HepG2 (cell line): ENCODE data around the gene ATG2A. TPM values are rescaled to one million over a fixed set of nuclear protein-coding genes. Genes with fewer than 3 reads are reported as not detected.
A peak's percentile ranks its signal among the peaks of the same experiment; 100 is the strongest.

Experiments used
- AHR ChIP-seq: IDR thresholded peaks from 2 replicates; pipeline ENCODE4 v1.6.1; 2018; ENCODE audit warnings: missing genetic modification reagents, missing compliant biosample characterization
- ASH2L ChIP-seq: fragments of 300-600, 200-600 bp; sonication (generic); IDR thresholded peaks from 2 replicates; pipeline ENCODE4 v1.7.0; 2017; ENCODE audit warnings: low read depth, mild to moderate bottlenecking, moderate library complexity, mixed read lengths, low read length; ENCODE audit not compliant: insufficient read length
- CHCHD3 ChIP-seq: sonication (generic); formaldehyde crosslinking; IDR thresholded peaks from 2 replicates; pipeline ENCODE4 v1.8.0; 2022; ENCODE audit warnings: mild to moderate bottlenecking, missing genetic modification reagents, moderate library complexity
- FOXK1 ChIP-seq: sonication (generic); formaldehyde crosslinking; IDR thresholded peaks from 2 replicates; pipeline ENCODE4 v1.4.0; 2020; ENCODE audit warnings: low read depth, missing genetic modification reagents, borderline replicate concordance
- MYC ChIP-seq: sonication (generic); formaldehyde crosslinking; IDR thresholded peaks from 2 replicates; pipeline ENCODE4 v1.9.0; 2021; ENCODE audit warnings: missing genetic modification reagents, borderline replicate concordance
- MYNN ChIP-seq: sonication (generic); formaldehyde crosslinking; IDR thresholded peaks from 2 replicates; pipeline ENCODE4 v1.4.0; 2020; ENCODE audit warnings: mild to moderate bottlenecking, low read depth, missing genetic modification reagents
- NCOA1 ChIP-seq: sonication (generic); formaldehyde crosslinking; IDR thresholded peaks from 2 replicates; pipeline ENCODE4 v1.9.0; 2021; ENCODE audit warnings: missing genetic modification reagents
- NR2F2 ChIP-seq: IDR thresholded peaks from 2 replicates; pipeline ENCODE4 v1.6.1; 2012; ENCODE audit warnings: low read depth, inconsistent platforms, borderline replicate concordance
- NR3C1 ChIP-seq: sonication (generic); formaldehyde crosslinking; IDR thresholded peaks from 2 replicates; pipeline ENCODE4 v1.4.0; 2020; ENCODE audit warnings: missing genetic modification reagents
- REST ChIP-seq, 2 experiments: IDR thresholded peaks; 2 replicates each; pipeline ENCODE4 v1.6.1; 2011 to 2012; ENCODE audit warnings: low read length in 2 of 2, borderline replicate concordance in 1 of 2, low read depth in 1 of 2, mild to moderate bottlenecking in 1 of 2, moderate library complexity in 1 of 2
- TBX2 ChIP-seq: sonication (generic); formaldehyde crosslinking; IDR thresholded peaks from 2 replicates; pipeline ENCODE4 v1.5.0; 2020; ENCODE audit warnings: missing genetic modification reagents, mild to moderate bottlenecking, borderline replicate concordance
- U2AF1 ChIP-seq: fragments of 200-400 bp; formaldehyde crosslinking; optimal IDR thresholded peaks from 2 replicates; pipeline ENCODE3; 2017; ENCODE audit warnings: mild to moderate bottlenecking, low read depth, low read length
- ZNF570 ChIP-seq: sonication (generic); formaldehyde crosslinking; IDR thresholded peaks from 2 replicates; pipeline ENCODE4 v1.4.0; 2020; ENCODE audit warnings: mild to moderate bottlenecking, missing genetic modification reagents, borderline replicate concordance
- ZNF576 ChIP-seq: sonication (generic); formaldehyde crosslinking; IDR thresholded peaks from 2 replicates; pipeline ENCODE4 v1.4.0; 2020; ENCODE audit warnings: mild to moderate bottlenecking, missing genetic modification reagents
- ZNF660 ChIP-seq: sonication (generic); formaldehyde crosslinking; IDR thresholded peaks from 2 replicates; pipeline ENCODE4 v1.5.1; 2020; ENCODE audit warnings: mild to moderate bottlenecking, low read depth, missing genetic modification reagents, borderline replicate concordance
- polyA plus RNA-seq, 8 experiments: library from polyadenylated mRNA; depleted of rRNA in 3 of 8; stranded (reverse) in 7 of 8; unstranded in 1 of 8; fragments of >200 nt; fragmentation: Illumina TruSeq in 4 of 8; extraction: Trizol in 4 of 8; gene quantifications; 2 replicates each; pipeline versions ENCODE4 v1.2.1 to v1.2.3, GENCODE V29; 2011 to 2016; ENCODE audit warnings: low read depth in 4 of 8, missing spikeins in 1 of 8, mixed read lengths in 1 of 8; ENCODE audit not compliant: insufficient read depth in 1 of 8
- total RNA-seq, 5 experiments: library from RNA; depleted of rRNA; stranded (reverse); fragments of >200 nt; fragmentation: Illumina TruSeq; extraction: Trizol; gene quantifications; 2 replicates each; pipeline ENCODE4 v1.2.3, GENCODE V29; 2016; ENCODE audit warnings: low read depth in 1 of 5
- TF ChIP-seq, protein P1 (sequence below): sonication (generic); formaldehyde crosslinking; IDR thresholded peaks from 2 replicates; pipeline ENCODE4 v1.4.0; 2020; ENCODE audit warnings: mild to moderate bottlenecking, missing genetic modification reagents

Gene ATG2A
- total and polyA plus RNA-seq, 2 of the 13 experiments (the other 11 are each of a cell fraction or from before 2014, with no cell fraction given): 6.7 to 8.0 TPM

DNA sequence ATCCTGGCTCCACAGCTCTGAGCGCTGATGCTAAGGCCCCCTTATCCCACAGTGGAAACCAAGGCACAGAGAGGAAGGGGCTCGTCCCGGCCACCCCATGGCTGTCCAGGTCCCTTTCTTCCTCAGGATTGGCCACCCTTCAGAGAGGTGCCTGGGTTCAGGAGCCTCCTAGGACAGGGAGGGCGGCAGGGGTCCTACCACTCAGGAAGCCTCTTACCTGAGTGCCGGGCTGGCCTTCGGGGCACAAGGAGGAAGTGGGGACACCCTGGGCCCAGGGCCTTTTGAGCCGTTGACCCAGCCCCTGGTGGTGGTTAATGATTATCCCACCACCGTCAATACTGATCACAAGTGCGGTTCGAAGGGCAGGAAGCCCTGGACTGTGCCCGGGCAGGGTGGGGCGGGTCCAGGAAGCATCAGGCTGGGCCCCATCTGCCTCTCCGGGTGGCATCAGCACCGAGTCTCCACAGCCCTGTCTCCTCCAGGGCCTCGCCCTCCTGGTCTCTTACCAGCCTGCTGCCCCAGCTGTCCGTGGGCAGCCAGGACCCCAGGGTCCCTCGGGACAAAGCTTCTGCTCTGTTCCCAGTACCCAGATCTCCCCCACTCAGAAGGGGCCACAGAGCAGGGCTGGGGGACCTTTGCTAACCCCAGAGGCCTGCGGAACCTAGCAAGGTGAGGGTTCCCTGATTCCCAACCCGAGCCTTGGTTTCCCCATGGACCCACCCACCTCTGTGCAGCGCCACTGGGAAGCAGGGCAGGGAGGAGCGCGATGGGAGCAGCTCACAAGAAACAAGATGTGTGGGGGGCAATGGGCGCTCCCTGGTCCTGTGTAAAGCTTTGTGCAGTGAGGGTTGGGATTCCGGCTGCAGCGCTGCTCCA, 23.6 kb downstream of the ATG2A start (continued):
- TF ChIP-seq TBX2 (CRISPR knock-in tag) (peak; percentile 85), ASH2L (no peak), NCOA1 (peak; percentile 85; the same call in 1 of the 2 replicates), ZNF570 (no peak), NR2F2 (peak; percentile 57; the same call in 1 of the 2 replicates), AHR (CRISPR knock-in tag) (peak; percentile 46; the same call in 1 of the 2 replicates), ZNF576 (CRISPR knock-in tag) (no peak), NR3C1 (CRISPR knock-in tag) (no peak), MYC (peak; percentile 68), REST (IDR thresholded peaks at IDR 0.05; ENCODE audit: borderline replicate concordance in 1 of 2, low read depth in 1 of 2, low read length in 2 of 2) (peak in 1 of 2 experiments; percentile 59; a peak in 1 of 4 replicates), CHCHD3 (CRISPR knock-in tag) (no peak), MYNN (CRISPR knock-in tag) (no peak), ZNF660 (CRISPR knock-in tag) (no peak), U2AF1 (no peak), FOXK1 (CRISPR knock-in tag) (0 out of 2 replicates have a peak, but pooled peaks have one; percentile 32)
- TF ChIP-seq, protein P1, sequence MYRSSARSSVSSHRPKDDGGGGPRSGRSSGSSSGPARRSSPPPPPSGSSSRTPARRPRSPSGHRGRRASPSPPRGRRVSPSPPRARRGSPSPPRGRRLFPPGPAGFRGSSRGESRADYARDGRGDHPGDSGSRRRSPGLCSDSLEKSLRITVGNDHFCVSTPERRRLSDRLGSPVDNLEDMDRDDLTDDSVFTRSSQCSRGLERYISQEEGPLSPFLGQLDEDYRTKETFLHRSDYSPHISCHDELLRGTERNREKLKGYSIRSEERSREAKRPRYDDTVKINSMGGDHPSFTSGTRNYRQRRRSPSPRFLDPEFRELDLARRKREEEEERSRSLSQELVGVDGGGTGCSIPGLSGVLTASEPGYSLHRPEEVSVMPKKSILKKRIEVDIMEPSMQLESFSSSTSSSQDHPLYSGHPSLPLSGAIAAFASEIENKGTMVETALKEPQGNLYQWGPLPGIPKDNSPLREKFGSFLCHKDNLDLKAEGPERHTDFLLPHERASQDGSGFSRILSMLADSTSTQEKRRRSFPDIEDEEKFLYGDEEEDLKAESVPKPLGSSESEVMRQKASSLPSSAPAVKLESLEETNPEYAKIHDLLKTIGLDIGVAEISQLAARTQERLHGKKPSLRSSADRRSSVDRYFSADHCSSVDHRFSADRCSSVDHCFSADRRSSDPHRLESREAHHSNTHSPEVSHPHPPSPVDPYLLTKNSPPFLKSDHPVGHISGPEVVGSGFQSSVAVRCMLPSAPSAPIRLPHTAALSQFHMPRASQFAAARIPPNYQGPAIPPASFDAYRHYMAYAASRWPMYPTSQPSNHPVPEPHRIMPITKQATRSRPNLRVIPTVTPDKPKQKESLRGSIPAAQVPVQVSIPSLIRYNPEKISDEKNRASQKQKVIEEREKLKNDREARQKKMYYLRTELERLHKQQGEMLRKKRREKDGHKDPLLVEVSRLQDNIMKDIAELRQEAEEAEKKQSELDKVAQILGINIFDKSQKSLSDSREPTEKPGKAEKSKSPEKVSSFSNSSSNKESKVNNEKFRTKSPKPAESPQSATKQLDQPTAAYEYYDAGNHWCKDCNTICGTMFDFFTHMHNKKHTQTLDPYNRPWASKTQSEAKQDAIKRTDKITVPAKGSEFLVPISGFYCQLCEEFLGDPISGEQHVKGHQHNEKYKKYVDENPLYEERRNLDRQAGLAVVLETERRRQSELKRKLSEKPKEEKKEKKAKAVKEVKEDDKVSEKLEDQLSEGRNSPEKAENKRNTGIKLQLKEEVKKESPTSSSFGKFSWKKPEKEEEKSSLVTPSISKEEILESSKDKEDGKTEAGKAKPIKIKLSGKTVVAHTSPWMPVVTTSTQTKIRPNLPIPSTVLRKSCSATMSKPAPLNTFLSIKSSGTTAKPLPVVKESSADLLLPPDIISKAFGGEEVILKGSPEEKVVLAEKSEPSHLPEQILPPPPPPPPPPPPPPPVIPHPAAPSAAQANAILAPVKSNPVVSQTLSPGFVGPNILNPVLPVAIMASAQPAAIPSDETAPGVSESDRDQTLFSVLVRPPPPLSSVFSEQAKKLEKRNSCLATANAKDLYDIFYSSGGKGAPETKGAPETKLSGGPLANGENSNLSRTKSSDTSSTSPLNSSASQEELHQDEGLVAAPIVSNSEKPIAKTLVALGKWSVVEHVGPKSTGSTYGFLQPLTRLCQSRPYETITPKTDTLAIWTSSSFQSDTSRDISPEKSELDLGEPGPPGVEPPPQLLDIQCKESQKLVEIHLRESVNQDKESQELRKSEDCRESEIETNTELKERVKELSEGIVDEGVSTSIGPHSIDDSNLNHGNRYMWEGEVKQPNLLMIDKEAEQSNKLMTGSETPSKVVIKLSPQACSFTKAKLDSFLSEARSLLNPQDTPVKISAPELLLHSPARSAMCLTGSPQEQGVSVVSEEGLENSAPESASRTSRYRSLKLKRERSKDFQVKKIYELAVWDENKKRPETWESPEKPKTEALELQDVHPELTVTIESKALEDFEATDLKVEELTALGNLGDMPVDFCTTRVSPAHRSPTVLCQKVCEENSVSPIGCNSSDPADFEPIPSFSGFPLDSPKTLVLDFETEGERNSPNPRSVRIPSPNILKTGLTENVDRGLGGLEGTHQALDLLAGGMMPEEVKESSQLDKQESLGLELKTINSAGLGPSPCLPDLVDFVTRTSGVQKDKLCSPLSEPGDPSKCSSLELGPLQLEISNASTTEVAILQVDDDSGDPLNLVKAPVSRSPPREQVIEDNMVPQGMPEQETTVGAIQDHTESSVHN (CRISPR knock-in tag): no peak; the same call in none of the 2 replicates
